HG03460 (cell line): ENCODE measurements around the gene ADGRB2.

ENCODE experiments used
- ATAC-seq: cut with Tn5 transposase; IDR thresholded peaks from one replicate; pipeline ENCODE4 v1.9.1; 2021; ENCODE audit not compliant: unreplicated experiment

The ADGRB2 gene

DNA sequence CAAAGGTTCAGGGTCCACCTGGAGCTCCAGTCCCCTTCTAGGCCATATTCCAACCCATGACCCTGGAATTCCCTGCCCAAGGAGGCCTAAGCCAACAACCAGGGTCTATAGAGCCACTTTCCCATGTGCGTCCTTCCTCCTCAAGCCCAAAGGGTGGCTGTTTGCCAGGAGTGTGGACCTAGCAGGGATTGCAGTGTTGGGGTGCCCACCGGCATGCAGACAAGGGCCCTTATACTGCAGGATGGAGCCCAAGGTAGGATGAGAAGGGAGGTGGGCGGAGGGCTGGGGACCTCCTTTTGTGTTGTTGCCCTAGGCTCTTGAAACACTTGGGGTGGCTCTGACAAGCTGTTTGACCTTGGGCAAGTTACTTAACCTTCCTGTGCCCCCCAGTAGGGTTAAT, 19.7 kb upstream of the ADGRB2 start:
- ATAC-seq: no peak

DNA sequence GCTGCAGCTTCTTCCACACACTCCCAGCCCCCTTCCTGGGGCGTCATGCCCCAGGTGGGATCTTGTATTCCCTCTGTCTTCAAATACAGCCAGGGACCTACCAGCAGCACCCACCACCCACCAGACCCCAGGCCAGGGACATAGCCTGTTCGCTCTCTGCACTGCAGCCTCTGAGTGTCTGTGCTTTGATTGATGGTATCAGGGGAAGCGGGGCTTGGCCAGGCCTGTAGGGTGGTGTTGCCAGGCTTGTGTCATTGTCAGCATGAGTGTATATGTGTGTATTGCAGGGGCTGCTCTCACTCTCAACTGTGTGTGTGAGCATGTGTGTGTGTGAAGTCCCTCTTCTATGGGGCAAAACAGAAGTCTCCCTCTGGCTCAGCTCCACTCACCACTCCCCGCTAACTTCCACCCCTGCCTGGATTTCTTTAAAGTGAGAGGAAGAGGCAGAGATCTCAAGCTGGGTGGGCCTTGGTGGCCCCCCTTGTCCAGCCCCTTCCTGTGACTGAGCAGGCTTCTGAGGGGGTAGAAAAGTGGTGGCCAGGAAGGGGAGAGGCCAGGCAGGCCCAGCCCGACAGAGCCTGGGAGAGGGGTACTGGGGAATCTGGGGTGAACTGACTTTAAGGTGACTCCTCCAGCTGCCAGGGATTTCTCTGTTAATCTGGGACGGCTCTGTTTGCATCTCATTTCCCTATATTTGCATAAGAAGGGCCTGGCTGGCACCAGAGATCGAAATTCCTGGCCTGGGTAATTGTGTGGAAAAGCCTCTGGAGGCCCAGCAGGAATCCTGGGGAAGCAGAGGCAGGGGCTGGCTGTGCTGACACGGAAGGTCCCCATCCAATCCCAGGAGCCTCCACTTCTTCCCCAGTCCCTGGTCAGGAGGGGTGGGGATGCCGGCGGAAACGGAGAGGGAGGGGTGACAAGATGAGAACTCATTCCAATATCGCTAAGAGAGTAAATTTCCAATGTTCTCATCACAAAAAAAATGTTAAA, 18.6 kb upstream of the ADGRB2 start:
- ATAC-seq: no peak

DNA sequence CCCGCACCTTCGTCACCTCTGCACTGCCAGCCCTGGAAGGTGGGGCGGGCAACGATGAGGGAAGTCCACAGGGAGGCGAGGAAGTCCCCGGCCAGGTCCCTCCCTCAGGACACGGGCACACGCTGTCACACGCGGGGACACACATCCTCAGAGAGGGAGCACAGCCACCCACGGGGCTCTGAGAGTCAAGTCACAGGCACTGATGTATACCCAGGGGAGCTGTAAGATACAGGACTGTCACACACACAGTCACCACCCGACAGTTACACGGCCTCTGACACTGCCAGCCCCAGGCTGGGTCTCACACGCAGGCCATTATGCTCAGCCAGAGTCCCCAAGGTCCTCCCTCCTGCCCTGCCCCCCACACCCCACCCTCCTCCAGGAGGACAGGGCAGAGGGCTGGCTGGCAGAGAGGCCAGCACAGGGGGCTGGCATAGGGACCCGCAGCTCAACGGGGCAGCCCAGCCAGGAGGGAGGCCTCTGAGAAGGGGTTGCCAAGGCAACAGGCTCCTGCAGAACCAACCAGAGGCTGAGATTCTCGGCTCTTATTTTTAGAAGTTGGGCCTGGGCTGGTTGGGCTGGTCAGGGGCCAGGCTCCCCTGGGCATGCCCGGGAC, 17.7 kb upstream of the ADGRB2 start:
- no peak for ATAC-seq

DNA sequence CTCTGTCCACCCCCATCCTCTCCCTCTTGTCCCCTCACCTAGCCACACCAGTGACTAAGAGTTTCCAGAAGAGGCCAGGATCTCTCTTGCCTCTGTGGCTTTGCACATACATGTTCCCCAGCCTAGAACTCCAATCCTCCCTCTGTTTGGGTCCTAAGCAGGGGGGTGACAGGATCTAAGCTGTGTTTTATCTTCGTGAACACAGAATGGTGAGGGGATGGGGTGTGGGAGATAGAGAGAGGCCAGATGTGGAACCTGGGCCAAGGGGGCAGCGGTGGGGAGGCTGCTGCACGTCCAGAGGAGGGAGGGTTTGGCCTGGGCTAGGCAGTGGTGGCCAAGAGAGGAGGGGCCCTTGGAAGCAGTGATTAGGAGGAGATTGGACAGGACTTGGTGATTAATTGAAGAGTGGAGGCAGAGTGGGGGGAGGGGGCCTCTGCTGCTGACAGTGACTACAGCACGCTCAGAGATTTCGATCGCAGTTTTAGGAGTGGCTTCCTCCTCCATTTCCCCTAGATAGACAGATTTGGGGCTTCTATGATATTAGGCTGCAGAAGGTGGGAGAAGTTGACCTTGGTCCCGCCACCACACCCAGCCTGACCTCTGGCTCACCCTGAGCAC, 17.1 kb upstream of the ADGRB2 start:
- ATAC-seq: no peak

DNA sequence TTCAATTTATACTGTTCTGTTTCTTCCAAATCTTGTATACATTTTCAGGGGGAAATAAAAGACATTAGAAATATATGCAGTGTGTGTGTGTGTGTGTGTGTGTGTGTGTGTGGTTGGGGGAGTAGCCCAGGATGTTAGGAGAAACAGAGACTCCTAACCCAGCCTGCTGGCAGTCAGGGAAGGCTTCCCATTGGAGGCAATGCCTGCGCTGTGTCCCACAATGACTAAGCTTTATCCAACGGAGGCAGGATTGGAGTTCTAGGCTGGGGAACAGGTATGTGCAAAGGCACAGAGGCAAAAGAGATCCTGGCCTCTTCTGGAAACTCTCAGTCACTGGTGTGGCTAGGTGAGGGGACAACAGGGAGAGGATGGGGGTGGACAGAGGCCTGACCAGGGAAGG, 16.5 kb upstream of the ADGRB2 start:
- ATAC-seq: no peak

DNA sequence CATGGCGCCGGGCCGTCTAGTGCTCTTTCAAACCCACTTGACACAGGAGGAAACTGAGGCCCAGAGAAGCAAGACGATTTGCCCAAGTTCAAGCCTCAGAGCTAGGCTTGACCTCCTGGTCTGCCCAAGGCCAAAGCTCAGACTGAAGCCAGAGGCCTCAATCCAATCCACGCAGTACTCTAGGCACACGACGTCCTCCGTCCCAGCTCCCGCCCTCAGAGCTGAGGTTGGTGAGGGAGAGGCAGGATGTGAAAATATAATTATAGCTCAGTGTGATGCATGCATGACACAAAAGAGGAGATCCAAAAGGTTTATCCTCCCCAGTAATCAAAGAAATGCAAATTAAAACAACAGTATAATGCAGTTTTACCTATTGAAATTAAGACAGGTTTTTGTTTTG, 15.5 kb upstream of the ADGRB2 start:
- ATAC-seq: no peak

DNA sequence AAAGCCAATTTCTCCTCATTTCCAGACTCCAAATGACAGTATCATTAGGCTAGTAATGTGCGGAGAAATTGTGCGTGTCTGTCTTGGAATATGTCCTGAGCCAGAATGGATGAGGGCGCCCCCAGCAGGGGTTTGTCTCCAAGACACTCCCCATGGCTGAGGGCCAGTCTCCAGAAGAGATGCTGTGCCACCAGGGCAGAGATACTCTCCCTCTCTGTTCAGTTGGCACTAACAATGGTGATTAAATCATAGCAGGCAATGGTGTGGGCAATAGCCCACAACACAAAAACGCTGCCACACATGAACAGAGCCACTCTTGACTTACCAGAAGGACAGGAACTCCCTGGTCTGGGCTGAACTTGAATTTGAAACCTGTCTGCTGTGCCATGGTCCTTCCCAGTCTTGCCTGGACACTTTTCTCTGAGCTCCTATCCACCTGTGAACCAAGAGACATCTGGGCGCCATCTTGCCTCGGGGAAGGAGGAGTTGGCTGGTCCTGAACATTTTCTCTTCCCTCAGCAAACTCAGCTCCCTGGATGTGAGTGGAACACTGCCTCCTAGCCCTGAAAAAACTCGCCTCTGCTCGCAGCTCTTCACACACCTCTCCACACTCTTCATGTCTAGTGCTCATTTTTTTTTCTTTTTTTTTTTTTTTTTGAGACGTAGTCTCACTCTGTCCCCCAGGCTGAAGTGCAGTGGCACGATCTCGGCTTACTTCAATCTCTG, 14.8 kb upstream of the ADGRB2 start:
- ATAC-seq: no peak

DNA sequence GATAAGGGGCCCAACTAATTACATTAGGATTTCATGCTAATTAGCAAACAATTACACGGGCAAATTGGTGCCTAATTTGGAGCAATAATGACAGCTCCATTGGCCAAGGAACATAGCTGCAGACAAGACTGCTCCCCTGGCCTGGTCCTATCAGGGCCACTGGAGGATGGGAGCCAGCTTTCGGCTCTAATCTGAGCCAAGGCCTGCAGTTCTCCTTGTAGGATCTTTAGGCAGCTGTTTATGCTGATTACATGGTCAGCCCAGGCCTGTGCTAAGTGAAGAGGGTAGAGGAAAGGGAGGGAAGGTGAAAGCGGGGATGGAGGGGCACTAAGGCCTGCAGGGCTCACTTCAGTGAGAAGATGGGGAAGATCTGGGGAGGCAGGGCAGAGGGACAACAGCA, 12.4 kb upstream of the ADGRB2 start:
- no peak for ATAC-seq

DNA sequence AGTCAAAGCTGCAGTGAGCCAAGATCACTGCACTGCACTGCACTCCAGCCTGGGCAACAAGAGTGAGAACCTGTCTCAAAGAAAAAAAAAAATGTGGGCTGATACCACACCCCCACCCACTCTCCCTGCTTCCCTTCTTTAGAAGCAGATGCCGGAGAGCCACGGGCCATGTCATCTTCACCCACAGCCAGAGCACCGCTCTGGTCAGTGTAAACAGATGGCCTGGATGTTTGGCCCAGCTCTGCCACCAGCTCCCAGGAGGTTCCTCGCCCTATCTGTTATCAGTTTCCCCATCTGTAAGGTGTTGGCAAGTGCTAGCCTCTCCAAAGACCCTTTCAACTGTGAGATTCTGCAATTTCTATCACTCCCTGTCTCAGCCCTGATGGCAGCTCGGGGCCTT, 11.9 kb upstream of the ADGRB2 start:
- no peak for ATAC-seq

DNA sequence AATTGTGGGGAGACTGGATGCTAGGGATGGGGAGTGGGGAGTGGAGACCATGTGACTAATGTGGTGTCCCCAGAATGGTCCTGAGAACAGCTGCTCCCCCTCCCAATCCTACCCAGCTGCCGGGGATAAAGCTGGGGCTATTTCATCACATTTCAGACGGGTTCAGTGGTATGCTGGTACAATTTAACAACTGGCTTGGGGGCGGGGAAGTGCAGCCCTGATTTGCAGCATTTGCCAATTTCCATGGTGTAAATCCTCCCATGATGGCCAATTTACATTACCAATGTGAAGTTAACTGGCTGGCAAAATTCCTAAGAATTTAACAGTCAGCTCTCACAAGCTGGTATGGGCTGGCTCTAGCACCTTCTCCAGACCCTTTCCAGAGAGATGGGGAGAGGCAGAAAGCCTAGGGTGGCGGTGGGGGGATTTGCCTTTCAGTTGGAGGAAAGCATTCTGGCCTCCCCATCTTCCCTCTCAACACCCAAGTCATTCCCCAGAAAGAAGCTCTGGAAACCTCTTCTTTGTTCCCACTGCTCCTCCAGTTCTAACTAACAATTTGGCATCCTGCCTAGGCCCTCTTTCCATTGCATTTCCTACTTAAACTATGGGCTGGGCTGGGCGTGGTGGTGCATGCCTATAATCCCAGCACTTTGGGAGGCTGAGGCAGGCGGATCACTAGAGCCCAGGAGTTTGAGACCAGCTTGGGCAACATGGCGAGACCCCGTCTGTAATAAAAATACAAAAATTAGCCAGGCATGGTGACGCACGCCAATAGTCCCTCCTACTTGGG, 11.3 kb upstream of the ADGRB2 start:
- ATAC-seq: no peak

DNA sequence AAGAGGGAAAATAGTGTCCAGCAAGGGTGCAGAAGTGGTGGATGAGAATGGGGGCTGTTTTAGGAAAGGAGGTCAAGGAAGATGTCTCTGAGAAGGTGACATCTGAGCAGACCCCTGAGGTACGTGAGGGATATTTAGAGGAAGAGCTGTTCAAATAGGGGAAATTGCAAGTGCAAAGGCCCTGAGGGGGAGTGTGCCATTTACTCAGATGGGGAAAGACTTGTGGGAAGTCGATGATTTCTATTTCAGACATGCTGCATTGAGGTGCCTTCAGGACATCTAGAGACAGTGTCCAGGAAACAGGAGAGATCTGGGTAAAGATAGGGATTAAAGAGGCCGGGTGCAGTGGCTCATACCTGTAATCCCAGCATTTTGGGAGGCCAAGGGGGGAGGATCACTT, 10.4 kb upstream of the ADGRB2 start:
- ATAC-seq: no peak

DNA sequence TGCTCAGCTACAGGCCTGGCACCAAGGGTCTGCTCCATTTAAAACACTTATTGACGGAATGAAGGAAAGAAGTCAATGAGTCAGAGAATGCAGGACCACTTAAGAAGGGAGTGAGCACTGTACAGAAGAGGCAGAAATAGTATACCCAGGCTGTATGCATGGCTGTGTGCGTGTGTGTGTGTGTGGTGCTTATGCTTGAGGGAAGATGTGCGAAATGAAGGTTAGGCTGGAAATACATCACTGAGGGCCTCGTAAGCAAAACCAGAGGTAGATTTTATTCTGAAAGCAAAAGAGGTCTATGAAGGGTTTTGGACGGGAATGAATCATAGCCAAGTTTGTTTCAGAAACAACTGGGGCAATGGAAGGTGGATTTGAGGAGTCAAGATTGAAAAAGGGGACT, 9.7 kb upstream of the ADGRB2 start:
- ATAC-seq: no peak

DNA sequence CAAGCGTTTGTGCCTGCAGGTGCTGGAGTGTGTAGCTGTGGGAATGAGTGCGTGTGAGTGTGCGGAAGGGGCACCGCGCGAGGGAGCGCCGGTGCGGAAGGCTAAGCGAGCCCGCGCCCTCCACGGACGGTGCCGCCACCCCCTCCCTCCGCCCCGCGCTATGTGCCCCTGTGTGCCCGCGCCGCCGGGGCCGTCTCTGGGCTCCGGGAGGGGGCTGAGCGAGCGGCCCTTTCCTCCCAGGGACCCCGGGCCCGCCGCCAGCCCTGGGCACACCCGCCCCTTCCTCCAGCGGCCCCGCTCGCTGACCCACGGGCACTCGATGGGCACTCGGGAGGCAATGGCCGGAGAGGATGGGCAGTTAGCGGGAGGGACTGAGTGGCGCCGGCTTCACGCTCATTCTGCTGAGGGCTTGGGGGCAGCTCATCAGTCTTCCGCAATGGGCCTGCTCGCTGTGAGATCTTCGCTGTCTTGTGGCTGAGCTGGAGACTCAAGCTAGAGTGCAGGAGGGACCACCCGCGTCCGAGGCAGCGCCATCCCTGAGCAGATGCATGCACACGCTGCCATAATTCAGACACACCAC, 8.6 kb upstream of the ADGRB2 start:
- ATAC-seq: no peak

DNA sequence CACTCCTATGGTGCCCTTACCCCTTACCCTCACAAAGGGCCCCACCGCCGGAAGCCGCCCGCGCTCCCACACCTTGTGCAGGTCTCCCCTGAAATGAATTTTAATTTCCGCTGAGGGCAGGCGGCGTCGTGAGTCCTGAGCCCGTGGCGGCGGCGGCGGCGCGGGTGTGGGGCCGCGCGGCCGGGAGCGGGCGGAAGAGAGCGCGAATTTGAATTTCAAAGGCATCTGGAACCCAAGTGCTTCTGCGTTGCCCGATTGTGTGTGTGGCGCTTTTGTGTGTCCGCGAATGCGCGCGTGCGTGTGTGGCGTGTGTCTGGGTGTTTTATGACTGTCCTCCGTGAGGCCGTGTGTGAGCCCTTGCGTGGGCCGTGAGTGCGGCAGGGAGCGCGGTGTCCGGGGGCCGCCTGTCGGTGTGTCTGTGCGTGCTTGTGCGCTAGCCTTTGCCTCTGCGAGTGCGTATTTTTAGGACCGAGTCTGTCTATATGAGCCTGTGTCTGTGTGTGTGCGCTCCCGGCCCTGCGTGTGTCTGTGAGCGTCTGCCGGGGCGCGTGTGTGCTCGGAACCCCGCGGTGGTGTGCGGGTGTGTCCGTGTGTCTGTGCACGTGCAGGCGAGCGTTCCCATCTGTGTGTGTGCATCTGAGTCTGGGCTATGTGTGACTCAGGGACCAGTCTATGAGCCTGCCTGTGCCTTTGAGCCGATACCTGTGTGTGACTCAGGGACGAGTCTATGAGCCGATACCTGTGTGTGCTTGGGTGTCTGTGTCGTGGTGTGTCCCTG, 7.9 kb upstream of the ADGRB2 start:
- no peak for ATAC-seq

DNA sequence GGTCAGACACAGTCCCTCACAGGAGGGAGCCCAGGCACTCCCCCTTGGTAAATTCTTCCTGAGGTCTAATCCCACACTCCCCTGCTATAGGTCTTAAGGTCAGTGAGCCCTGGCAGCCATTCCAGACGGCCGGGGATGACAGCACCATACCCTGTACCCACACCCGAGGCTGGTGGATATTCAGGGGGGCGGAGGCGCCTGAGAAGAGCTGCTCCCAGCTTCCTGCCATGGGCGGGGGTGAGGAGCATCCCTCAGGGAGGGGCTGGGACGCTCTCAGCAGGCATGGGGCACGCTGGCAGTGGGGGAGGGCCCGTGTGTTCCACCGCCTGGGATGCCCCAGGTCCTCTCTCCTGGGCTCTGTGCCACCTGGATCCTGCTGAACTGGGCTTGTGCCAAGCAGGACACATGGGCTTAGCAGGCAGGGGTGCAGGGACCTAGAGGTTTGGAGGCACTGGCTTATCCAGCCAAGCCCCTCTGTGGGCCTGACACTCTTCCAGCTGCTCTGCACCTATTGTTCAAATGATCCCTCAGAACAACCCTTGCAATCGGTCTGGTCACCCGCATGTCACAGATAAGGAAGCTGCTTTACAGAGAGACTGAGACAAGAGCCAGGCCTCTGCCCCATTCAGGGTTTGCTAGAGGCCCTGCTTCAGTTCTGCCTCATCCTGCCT, 5.7 kb upstream of the ADGRB2 start:
- ATAC-seq: no peak

DNA sequence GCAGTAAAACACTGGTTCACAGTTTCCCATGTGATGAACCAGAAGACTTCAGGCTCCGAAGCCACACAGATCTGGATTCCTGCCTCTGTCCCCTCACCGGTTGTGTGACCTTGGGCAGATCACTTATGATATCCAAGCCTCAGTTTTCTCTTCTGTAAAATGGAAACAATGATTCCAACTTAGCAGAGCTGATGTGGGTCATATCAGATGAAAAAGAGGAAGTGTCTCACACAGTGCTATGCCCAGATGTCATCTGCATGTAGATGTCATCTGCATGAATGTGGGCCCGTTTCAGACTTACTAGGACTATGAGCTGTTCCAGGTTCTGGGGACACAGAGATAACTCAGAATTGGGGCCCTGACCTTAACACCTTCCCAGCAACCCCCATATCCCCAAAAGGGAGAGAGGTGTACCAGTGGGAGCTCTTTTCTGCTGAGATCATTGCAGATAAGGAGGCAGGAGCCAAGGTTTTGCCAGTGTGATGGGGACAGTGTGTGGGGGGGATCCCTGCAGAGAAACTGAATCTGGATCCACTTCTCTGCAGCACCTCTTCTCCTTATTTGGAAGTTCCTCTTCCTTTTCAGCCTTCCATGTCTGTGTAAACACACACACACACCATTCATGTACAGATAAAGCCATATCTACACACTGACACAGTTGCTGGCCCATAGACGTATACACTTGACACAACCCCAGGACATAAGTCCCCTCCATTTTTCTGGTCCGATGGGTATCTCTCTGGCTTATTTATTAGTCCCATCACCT, 5.0 kb upstream of the ADGRB2 start:
- ATAC-seq: no peak

DNA sequence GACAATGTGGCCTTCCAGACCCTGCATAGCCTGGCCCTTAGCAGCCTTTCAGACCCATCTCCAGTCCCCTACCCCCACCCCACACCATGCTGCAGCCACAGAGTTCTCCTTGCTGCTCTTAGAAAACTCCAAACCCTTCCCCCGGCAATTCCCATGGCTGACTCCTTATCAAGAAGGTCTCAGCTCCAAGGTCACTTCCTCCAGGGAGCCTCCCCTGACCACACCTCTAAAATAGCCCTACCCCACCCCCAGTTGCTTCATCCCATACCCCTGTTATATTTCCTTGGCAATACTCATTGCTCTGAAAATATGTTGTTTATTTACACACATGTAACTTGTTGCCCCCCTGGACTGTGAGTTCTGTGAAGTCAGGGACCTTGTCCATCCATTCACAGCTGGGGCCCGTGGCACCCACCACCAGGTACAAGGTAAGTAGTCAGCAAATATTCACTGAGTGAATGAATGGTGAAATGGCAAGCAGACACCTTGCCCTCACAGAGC, 4.3 kb upstream of the ADGRB2 start:
- ATAC-seq: no peak

DNA sequence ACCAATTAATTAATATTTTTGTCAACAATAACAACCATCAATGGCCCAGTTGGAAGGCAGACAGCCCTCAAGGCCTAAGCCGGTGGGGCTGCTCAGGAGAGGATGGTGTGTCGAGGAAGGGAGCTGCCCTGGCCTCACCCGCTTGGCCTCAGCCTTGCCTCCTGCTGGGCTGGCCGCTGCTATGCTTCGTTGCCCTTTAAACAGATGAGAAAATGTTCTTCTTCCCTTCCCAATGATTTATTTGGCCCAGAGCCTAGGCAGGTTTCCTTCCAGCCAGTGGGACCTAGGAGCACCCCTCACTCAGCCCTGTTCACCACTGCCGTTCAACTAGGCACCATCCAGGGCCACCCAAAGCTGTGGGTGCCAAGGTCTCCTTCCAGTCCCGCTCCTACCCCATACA, 3.1 kb upstream of the ADGRB2 start:
- ATAC-seq: no peak
